Measurements from ENCODE around the gene FAM83F.

Gene FAM83F

GRCh38 chr22:39995393-39996252, 869 bp downstream of the FAM83F start:
- no peak for DNase-seq

DNA sequence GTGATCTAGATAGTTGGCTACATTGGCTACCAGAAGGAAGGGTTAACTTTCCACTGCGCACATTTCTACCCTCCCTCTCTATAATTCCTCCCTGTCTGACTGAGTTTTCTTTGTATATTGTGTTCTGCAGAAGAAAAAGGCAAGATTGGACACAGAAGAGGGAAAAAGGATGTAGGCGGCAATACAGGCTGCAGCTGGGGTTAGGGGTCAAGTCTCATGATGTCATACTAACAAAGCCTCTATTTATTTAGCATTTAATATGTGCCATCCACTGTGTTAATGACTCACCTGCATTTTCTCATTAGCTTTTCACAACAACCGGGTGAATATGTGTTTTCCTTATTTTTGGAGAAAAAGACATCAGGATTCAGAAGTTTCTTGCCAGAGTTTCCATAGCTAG, 2.0 kb downstream of the FAM83F start:
- DNase-seq: no peak

- DNase-seq: no peak
Measured at GRCh38 chr22:39997421-39997820, 2.7 kb downstream of the FAM83F start.

GRCh38 chr22:39997939-39998726, 3.4 kb downstream of the FAM83F start:
- no peak for DNase-seq

DNA sequence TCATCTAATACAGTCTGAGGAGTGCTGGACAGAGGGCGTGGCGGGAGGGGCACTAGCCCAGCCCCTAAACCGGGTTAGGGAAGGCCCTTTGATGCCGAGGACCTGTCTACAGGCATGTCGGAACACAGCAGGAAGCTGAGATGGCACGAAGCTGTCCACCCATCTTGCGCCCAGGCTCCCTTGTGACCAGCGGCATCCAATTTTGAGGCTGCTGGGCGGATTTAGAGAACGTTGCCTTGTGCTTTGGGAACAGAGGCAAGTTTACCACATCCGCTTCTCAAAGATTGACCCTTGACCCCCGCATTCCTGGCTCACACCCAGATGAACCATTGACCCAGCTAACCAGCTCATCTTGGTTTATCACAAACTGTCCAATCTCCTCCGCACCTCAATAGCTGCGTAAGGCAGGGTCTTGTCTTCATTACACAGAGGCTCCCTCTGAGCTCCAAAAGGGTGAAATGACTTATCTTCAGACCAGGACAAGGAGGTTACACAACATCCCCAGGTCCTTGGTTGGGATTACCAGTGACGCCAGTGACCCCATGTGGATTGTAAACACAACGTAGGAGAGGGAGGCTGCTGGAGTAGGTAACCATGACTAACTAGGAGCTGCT, 4.5 kb downstream of the FAM83F start:
- no peak for DNase-seq

DNA sequence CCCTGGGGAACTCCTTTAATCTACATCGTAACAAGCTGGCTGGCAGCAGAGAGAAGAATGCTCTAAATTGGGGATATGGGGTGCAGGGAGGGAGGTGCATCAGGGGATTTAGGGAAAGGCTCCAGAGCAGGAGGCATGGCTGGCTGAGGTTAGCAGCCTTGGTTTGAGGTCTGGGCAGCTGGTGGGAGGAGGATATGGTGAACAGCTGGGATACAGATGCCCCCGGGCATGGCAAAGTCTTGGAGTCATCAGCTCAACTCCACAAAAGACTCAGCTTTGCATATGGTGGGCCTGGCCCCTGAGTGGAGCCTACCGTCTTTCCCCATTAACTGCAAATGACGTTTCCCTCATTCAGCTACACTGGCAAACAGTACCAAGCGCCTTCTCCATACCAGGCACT, 5.4 kb downstream of the FAM83F start:
- no peak for DNase-seq

GRCh38 chr22:40001106-40001505, 6.4 kb downstream of the FAM83F start:
- no peak for DNase-seq

DNA sequence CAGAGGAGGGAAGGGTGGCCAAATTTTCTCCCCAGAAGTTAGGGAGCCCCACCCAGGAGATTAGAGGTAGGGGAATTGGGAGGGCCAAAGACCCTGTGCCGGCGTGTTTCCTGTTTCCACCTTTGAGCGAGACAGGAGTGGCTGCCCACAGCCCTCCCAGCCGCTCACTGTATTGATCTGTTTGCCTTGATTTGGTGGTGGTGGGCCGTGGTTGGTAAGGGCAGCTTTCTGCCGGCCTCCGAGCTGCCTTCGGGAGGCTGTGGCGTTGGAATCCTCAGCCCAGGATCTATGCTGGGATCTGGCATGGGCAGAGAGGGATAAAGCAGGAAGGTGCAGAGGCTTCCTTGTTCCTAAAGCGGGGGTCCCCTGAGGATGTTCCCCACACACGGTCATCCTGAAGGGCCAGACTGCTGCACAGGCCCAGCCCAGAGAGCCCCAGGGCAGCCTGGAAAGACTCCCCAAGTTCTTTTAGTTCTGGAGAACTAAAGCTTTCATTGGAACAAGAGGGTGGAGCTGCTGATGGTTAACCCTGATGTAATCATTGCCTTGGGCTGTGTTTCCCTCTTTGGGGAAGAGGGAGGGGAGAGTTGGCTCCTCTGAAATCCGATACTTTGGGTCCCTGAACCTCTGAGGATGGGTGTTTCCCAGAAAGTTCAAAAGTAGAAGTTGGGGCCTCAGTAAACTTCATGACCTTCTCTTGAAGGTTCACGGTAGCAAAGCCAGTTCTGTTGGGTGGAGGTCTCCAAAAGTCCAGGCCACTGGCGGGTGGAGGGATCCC, 7.2 kb downstream of the FAM83F start:
- no peak for DNase-seq

- no peak for DNase-seq
Measured at GRCh38 chr22:40002935-40003715, 8.4 kb downstream of the FAM83F start.

DNA sequence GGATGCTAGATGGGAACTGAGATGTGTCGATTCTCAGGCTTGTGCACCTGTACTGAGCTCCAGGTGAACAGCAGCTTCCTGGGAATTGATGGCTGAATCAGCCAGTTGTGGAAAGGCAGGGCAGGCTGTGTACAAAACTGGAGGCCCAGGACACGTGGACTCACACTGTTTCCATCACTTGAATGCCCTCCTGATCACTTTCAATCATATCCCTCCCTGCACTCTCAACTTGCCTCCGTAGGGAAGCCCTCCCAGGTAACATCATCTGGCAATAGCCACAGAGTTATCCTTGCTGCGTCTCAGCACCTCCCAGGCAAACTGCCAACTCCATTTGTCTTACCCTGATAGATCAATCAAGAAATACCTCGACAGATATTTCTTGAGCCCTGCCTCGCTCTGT, 10.1 kb downstream of the FAM83F start:
- no peak for DNase-seq

DNA sequence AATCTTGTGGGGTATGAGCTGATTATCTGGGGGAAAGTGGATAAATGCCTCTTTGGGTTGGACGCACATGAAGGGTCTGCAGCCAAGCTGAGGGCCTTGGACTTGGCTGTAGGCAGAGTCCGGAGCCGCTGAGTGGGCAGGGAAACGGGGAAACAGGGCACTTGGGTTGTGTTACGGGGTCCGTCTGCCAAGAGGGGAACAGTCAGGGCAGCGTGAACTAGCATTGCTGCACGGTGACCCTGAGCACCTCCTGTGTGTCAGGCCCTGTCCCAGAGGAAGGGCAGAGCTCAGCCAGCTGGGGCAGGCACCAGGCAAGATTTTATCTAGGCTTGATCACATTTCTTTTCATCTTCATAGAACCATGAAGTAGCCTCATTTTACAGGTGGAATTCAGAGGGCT, 11.9 kb downstream of the FAM83F start:
- no peak for DNase-seq

DNA sequence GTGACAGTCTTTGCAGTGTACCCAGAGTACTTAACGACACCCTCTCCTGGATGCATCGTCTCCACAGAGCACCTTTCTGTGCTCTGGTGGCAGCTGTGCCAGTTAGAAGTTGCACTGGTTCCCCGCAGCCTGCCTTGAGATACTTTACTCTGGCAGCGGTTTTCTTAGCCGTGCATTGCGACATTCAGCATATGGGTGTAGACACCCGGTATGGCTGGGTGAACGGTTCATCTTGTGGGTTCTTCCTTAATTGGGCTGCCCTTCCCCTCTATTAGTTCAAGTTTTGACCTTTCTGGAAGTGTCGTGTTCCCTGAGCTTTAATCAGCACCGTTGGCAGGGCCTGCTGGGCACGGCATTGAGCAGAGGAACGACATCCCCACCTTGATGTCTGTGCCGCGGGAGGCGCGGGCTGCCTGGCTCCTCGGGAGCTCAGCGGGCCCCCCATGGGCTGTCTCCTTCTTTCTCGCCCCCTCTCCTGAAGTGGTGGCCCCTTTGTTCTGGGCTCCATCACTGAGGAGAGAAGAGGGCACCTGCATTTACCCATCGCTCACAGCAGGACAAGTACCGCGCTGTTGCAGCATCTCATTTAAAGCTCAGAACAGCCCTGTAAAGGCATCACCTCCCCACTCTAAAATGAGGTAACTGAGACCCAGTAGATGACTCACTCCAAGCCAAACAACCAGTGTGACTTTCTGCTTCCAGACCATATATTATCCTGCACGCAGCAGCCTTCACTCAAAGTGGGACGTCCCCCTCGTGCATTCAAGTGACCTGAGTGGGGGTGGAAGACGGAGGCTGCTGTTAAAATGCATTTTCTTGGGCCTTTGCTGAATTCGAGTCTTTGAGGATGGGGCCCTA, 13.3 kb downstream of the FAM83F start:
- no peak for DNase-seq

- DNase-seq: no peak
Measured at GRCh38 chr22:40008726-40009291, 14.1 kb downstream of the FAM83F start.

GRCh38 chr22:40009292-40009774, 14.6 kb downstream of the FAM83F start:
- no peak for DNase-seq

DNA sequence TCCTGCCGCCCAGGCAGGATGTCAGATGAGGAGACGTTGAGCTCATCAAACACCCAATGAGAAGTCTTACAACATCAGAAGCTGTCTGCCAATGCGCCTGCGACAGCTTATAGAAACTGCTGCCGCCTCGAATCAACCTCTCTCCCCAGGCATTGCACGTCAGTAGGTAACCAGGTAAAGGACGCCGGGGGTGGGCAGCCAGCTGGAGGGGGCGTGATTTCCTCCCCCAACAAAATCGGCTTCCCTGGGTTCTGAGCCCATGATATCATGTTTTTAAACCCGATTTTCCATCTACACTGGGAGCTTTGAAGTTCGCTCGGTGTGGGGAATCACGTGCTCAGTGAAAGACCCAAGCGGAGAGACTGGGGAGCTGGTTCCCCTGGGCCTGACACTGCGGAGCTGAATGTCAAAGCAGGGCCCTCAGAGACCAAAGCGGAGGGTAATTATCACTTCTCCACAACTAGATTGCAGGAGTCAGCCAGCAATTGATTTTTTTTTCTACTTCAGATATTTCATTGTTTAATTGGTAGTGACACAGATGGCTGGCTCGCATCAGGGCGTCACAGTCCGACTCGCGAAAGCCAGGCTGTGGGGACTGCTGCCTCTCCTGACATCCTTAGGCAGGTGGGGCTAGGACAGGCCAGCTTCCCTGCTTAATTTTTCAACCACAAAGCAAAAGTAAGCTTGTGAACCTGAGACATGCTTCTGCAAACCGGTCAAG, 15.4 kb downstream of the FAM83F start:
- DNase-seq: no peak

GRCh38 chr22:40010746-40011145, 16.0 kb downstream of the FAM83F start:
- no peak for DNase-seq

DNA sequence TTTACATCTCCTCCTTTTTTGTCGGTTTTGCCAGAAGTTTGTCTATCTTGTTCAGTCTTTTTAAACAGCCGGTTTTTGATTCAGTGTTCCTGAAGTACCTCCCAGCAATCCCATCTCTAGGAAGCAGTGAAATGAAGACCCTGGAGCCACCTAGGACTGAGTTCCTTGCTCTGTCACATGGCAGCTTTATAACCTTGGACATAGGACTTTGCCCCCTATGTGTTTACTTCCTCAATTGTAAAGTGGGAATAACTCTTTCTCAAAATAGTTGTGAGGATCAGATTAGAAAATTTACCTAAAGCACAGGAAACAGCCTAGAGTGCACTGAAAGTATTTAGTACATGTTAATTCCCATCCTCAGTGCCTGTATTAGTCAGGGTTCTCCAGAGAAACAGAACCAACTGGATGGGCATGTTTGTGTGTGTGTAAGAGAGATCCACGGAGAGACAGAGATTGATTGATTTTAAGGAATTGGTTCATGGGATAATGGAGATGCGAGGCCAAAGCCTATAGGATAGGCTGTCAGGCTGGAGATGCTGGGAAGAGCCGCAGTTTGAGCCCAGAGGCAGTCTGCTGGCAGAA, 20.0 kb downstream of the FAM83F start:
- DNase-seq: no peak

GRCh38 chr22:40015358-40015976, 20.7 kb downstream of the FAM83F start:
- DNase-seq: no peak

- no peak for DNase-seq
Measured at GRCh38 chr22:40018051-40018450, 23.3 kb downstream of the FAM83F start.
